NCI-H1048 (cell line): ENCODE data around the gene KSR2.
"Not testable (repeated sequence)": the region's sequence is repeated elsewhere in the genome, so short reads cannot be mapped to it uniquely, and the experiment has no call there.

Source experiments
- DNase-seq: peaks from one replicate; lab custom pipeline; 2025; lab: John Stamatoyannopoulos, UW

The KSR2 gene

GRCh38 chr12:117890644-117891043, 78.1 kb downstream of the KSR2 start:
- DNase-seq: no peak

- DNase-seq: no peak
Observed at GRCh38 chr12:117890137-117890536, 78.7 kb downstream of the KSR2 start.

- no peak for DNase-seq
Observed at GRCh38 chr12:117889098-117889497, 79.7 kb downstream of the KSR2 start.

GRCh38 chr12:117885211-117885610, 83.6 kb downstream of the KSR2 start:
- DNase-seq: no peak

DNA sequence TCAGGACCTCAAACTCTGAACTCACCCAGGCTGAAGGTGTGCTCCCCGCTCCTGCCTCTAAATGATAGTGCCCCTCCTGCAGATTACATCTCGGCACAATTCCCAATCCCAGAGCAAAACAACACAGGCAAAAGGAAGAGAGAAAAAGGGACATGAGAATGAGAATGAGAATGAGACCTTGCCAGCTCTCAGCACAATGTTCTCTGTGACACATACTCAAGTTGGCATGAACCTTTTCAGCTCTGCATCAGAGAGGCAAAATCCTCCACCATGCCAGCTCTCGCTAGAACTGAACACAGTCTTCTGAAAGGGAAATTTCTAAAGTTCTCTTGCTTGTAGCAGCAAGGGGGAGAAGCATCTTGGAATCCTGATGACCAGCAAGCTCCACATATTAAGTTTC, 84.6 kb downstream of the KSR2 start:
- no peak for DNase-seq

GRCh38 chr12:117882603-117883184, 86.1 kb downstream of the KSR2 start:
- DNase-seq: no peak

- no peak for DNase-seq
Observed at GRCh38 chr12:117882181-117882580, 86.6 kb downstream of the KSR2 start.

DNA sequence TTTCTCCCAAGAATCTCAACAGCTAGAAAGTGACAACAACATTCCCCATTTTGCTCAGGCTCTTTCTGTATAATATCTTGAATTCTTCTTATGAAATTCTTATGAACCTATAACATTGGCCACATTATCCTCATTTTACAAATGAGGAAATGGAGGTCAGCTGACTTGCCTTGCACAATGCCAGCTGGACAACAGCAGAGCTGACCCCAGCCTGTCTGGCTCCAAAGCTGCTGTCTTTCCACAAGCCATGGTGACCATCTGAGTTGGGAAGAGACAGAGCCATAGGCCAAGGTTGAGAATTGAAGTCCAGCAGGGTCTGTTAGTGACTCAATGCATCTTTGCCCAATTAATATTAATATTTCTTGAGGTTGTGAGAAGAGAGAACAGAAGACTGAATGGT, 87.3 kb downstream of the KSR2 start:
- DNase-seq: no peak

DNA sequence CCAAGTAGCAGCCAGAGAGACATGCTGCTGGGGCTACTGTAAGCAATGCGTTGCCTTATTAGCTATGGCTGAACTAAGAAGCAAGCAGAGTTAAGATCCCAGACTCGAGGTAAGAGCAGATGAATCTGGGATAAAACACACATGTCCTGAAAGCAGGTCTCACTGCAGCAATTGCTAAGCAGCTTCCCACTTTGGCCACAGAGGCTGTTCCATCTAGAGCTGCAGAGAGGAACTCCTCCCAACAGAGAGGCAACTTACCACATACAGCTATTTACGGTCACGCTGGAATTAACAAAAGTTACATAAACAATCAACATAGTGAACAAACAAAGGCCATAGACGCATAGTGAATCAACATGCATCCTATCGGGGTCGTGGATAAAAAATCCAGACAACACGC, 90.2 kb downstream of the KSR2 start:
- DNase-seq: no peak

- no peak for DNase-seq
Observed at GRCh38 chr12:117876436-117876816, 92.4 kb downstream of the KSR2 start.

- no peak for DNase-seq
Observed at GRCh38 chr12:117875744-117876435, 92.9 kb downstream of the KSR2 start.

DNA sequence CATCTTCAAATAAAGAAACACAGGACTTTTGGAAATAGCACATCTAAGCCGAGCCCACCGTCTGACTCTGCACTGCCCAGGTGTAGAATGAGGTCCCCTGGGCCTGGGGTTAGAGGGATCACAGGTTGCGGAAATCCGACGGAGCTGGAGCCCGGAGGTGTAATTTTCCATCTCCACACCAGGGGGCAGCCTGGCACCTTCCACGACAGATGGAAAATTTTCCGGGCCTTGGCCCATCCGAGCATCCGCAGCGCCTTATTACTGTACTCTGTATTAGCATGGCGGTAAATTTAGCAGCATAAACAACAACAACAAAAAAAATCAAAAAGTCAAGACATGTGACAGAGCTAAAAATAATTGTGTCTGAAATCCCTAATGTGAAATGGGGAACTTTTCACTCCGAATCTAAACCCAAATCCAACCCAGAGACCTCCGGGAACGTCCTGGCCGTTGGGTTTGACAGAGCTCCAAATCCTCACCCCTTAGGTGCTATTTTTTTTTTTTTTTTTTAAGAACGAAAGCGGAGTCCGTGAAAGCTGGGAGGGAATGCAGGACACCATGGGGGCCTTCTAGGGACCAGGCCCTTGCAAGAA, 93.9 kb downstream of the KSR2 start:
- peak; percentile 39 for DNase-seq

DNA sequence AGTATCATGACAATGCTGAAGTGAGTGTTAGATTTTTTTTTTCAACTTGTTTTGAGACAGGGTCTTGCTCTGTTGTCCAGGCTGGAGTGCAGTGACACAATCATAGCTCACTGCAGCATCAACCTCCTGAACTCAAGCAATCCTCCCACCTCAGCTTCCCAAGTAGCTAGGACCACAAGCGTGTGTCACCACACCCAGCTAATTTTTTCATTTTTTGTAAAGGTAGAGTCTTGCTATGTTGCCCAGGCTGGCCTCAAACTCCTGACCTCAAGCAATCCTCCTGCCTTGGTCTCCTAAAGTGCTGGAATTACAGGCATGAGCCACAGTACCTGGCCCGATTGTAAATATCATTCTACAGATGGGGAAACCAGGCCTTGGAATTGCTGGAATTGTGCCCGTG, 94.6 kb downstream of the KSR2 start:
- DNase-seq: not testable (repeated sequence)

GRCh38 chr12:117872546-117873169, 96.1 kb downstream of the KSR2 start:
- DNase-seq: no peak

GRCh38 chr12:117869551-117869950, 99.2 kb downstream of the KSR2 start:
- no peak for DNase-seq

DNA sequence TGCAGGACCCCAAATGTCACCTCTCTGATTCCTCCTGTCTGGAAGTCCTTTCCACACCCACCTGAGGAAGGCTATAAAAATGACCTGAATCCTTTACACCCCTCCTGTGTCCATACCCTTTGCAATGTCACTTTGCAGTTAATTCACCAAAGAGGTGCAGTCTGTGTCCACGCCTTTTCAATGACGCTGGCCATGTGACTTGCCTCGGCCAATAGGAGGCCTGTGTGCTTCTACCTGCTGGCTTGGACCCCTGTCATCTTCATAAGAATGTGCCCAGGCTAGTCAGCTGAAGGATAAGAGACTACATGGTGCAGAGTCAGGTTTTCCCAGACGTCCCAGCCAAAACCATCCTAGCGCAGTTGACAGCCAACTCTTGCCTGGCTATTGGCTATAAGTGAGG, 101.4 kb downstream of the KSR2 start:
- DNase-seq: no peak

- no peak for DNase-seq
Observed at GRCh38 chr12:117865505-117865904, 103.3 kb downstream of the KSR2 start.

DNA sequence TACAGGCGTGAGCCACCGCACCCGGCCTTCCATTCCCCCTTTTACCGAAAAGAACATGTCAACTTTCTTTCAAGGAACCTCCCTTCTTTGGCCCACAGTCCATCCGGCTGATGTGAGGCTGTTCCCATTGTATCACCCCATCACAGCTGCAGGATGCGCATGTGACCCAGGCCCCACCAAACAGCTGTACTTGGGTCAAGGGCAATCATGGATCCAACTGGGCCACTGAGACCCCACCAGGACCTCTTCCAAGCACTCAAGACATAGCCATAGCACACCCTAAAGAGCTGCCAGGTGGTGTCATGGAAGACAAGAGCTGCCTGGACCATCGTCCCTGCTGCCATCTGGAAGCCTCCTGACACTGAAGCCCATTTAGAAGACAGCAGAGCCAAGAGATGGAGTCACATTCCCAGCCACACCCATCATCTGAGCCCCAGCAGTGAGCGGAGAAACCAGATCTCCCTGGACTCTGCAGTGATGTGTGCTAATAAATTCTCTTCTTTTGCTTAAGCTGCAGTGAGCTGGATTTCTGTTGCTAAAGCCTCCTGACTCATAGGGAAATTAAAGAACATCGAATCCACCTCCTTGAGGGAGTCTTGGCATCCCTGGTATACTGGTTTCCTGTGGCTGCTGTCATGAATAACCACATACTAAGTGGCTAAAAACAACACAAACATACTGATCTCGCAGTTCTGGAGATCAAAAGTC, 105.6 kb downstream of the KSR2 start:
- no peak for DNase-seq

- DNase-seq: no peak
Observed at GRCh38 chr12:117861691-117862090, 107.1 kb downstream of the KSR2 start.

DNA sequence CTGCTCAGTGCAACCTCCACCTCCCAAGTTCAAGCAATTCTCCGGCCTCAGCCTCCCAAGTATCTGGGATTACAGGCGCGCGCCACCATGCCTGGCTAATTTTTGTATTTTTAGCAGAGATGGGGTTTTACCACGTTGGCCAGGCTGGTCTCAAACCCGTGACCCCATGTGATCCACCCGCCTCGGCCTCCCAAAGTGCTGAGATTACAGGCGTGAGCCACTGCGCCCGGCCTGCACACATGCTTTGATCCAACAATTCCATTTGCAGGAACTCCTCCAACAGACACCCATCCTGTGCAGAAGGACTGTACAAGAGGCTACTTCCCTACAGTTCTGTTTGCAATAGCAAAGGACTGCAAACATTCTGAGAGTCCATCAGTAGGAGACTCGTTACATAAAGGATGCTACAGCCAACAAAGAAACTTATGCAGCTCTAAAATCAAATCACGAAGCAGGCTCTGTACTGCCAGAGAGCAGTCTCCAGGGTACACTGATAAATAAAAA, 108.0 kb downstream of the KSR2 start:
- DNase-seq: not testable (repeated sequence)

DNA sequence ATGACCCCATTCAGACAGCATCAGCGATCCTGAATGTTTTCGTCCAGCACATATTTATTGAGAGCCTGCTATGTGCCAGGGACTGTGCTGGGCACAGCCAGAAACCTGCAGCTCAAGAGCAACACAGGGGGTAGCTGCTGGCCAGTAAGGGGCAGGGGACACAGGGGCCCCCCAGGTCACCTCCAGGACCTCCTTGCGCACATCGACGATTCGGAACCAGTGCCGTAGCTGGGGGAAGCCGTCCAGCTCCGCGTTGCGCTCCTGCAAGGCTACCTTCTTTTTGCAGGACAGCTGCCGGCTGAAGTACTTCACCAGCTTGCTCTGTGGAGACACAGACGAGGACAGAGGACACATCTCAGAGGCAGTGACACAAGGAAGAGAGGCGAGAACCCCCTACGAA, 108.7 kb downstream of the KSR2 start:
- no peak for DNase-seq
